ENCODE measurements around the gene TSHZ1. TPM values are rescaled to one million over a fixed set of nuclear protein-coding genes. Genes with fewer than 3 reads are reported as not detected.

Gene TSHZ1
- total and polyA plus RNA-seq, 2 of the 8 experiments (the other 6 are each of a cell fraction or from before 2014, with no cell fraction given): 0.03 to 0.32 TPM

GRCh38 chr18:75221897-75222296, 11.3 kb downstream of the TSHZ1 start:
- Histone ChIP-seq H3K9ac (replicated peaks in 1 of 4; ENCODE audit: extremely low read depth in 1 of 4, low read depth in 3 of 4, low read length in 3 of 4) (no peak overlapping the region), H4K91ac (replicated peaks; ENCODE audit: insufficient read length, low read length) (no peak overlapping the region), H3K4me1 (replicated peaks in 1 of 4; ENCODE audit: control insufficient read depth in 3 of 4, insufficient read depth in 4 of 4, low read length in 3 of 4) (no peaks in the 10 kb centered on the region), H3K23me2 (ENCODE audit: low read depth, low read length) (no peaks in the 10 kb centered on the region), H3K4me2 (ENCODE audit: insufficient read depth in 1 of 2, low read depth in 2 of 2, low read length in 2 of 2) (no peak overlapping the region), H3K9me3 (ENCODE audit: insufficient read depth in 2 of 2, low read depth in 1 of 2, low read length in 1 of 2) (no peaks in the 10 kb centered on the region), H3K4ac (replicated peaks; ENCODE audit: insufficient read length, low read depth, low read length) (no peak overlapping the region), H3K79me1 (ENCODE audit: low read depth, low read length) (no peaks in the 10 kb centered on the region), H3K23ac (ENCODE audit: insufficient read length) (no peak overlapping the region), H2AK5ac (ENCODE audit: low read depth, low read length) (no peak overlapping the region), H2BK12ac (ENCODE audit: low read depth, low read length) (no peak overlapping the region), H4K5ac (ENCODE audit: insufficient read length, low read depth, low read length) (no peak overlapping the region), H2AFZ (ENCODE audit: low read length) (no peak overlapping the region), H3K27me3 (replicated peaks in 1 of 4; ENCODE audit: control insufficient read depth in 3 of 4, extremely low read depth in 1 of 4, insufficient read depth in 3 of 4, low read length in 3 of 4) (no peaks in the 10 kb centered on the region), H3K79me2 (ENCODE audit: control insufficient read depth in 1 of 2, insufficient read depth in 2 of 2, low read length in 2 of 2) (no peaks in the 10 kb centered on the region), H3K14ac (ENCODE audit: insufficient read length) (no peak overlapping the region), H3K56ac (replicated peaks; ENCODE audit: insufficient read length, low read depth, low read length) (no peak overlapping the region), H3K27ac (ENCODE audit: low read depth, low read length) (no peak overlapping the region), H3K18ac (ENCODE audit: extremely low read depth, low read length) (no peak overlapping the region), H2BK120ac (replicated peaks; ENCODE audit: low read depth, low read length) (no peak overlapping the region), H4K8ac (ENCODE audit: extremely low read depth, insufficient read depth, low read length) (no peak overlapping the region), H2BK15ac (ENCODE audit: low read length) (no peak overlapping the region), H2BK20ac (ENCODE audit: low read length) (no peak overlapping the region), H3K36me3 (ENCODE audit: control insufficient read depth in 2 of 4, insufficient read depth in 4 of 4, low read length in 3 of 4) (no peaks in the 10 kb centered on the region), H4K20me1 (replicated peaks in 1 of 2; ENCODE audit: control insufficient read depth in 1 of 2, insufficient read depth in 2 of 2, low read length in 2 of 2) (no peaks in the 10 kb centered on the region), H3K4me3 (ENCODE audit: extremely low read depth in 1 of 4, insufficient read depth in 2 of 4, low read depth in 3 of 4, low read length in 4 of 4) (no peak overlapping the region), H2BK5ac (ENCODE audit: low read depth, low read length) (no peak overlapping the region)
- FAIRE-seq (no peak), DNase-seq (ENCODE audit: low read depth in 1 of 2, low spot score in 2 of 2) (no peak)
- 97% methylated on average over 7 of the region's 7 CpGs; no CpG with 5 or more reads in 1 of the 2 experiments for WGBS, 2 experiments (ENCODE audit: extremely low coverage in 1 of 2, insufficient coverage in 1 of 2, insufficient read length in 1 of 2, insufficient replicate concordance in 2 of 2, low coverage in 1 of 2, low lambda C conversion rate in 2 of 2, missing lambda C conversion rate in 1 of 2)
- ChIA-PET POLR2A (ENCODE audit: partially characterized antibody) (no interaction called here), CTCF (ENCODE audit: partially characterized antibody) (interaction anchor here (1.2 kb wide), 1 partner anchor 8 kb away, joined by 3 read pairs; no protein-coding TSS in a partner anchor)
- TF ChIP-seq CBX5 (IDR thresholded peaks at IDR 0.05; ENCODE audit: low read depth, low read length) (no peak), CBX8 (IDR thresholded peaks at IDR 0.05; ENCODE audit: borderline replicate concordance, low read depth, low read length) (no peak), SIX5 (IDR thresholded peaks at IDR 0.05; ENCODE audit: low read depth, low read length) (no peak), SUZ12 (IDR thresholded peaks at IDR 0.05; ENCODE audit: low read length) (no peak), TAF7 (optimal IDR thresholded peaks at IDR 0.05; ENCODE audit: borderline replicate concordance, low read depth, low read length) (no peak), RNF2 (IDR thresholded peaks at IDR 0.05; ENCODE audit: borderline replicate concordance, low read depth, low read length, missing control alignments, poor library complexity, severe bottlenecking) (no peak), USF2 (IDR thresholded peaks at IDR 0.05; ENCODE audit: low read length) (no peak), MAFK (IDR thresholded peaks at IDR 0.05; ENCODE audit: low read depth, low read length) (no peak), HDAC2 (IDR thresholded peaks at IDR 0.05; ENCODE audit: borderline replicate concordance in 1 of 2, low read depth in 2 of 2, low read length in 2 of 2) (no peak)
